Stimulated activated CD8-positive, alpha-beta memory T cell treated with anti-CD3 and anti-CD28 coated beads, Interleukin-7, amount 100 ng/mL, for 24 hours (primary cell): ENCODE results near the gene GRIK4.

ENCODE experiments used
- DNase-seq: peaks from one replicate; pipeline ENCODE4 v3.0.0-alpha.2; 2020; ENCODE audit warnings: low read depth

GRIK4 gene

DNA sequence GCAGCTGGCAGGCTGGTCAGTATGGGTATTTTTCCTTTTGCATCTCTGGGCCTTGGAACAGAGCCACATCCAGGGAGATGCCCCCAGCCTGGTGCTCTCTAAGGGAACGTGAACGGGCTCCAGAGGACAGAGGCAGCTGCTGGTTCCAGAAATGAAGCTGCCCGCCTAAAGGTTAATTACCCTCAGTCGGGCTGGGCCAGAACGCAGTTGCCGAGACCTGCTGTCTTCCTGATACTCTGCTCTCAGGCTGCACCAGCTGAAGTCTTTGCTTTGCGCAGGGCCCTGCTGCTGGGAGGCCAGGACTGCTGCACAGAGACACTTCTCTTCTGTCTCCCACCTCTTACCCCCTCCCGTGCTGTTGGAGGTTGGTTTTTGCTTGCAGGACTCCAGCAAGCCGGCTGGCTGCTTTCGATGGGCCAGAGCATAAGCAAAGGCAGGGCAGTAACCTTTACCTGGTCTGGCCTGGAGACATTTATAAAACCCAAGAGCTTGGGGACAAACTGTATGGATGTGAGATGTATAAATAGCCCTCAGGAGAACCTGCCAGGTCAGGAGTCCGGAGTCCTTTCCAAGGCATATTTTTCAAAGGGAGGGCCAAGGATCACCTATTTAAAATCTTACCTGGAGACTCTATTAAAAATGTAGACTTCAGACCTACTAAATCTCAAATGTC lies 197.1 kb downstream of the GRIK4 start:
- DNase-seq = no peak

DNA sequence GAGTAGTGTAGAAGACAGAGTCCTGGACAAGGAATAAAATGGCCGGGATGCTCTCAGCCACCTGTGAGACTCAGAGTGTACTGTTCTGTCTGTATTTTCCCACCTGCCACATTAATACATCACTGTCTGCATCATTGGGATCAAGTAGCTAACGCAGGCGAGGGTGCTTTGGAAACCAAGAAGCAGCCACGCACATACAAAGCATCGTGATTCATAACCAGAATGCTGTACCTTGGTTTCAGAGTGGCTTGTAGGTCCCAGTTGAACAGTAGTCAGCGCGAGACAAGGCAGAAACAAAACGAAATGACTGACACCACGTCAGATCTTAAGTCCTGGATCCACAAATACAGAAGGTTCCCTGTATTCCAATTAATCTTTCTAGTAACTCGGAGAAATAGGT lies 198.3 kb downstream of the GRIK4 start:
- no peak for DNase-seq

DNA sequence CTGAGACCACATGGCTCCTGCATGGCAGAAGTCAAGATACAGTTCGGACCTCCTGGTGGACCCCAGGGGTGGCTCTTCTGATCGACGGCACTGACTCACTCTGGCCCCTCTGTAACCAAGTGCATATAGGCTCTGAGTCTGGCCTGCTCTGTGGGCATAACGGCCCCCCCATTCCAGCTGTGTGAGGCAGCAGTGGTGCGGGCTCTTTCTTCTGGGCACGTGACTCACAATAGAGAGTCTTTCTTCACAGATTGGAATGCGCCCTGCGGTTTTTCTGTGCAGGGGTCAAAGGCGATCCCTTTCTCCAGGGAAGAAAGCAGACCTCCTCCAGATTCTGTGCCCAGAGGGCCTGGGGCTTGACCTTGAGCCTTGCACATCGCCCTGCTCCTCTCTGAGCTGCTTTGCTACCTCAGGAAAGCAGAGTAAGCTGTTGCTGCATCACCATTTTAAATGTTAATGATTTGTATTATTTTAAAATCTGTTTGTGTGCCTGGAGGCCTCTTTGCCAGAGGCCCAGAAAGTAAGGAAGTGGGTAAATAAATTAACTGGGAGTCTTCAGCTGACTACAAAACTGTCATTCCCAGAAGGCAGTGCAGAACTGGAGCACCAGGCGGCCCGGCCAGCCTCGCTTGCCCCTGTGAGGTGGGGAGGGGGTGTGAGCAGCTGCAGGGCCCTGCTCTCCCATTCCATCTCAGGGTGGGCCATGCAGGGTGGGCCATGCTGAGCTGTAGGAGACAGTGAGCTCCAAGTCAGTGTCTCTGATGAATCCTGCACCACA lies 199.0 kb downstream of the GRIK4 start:
- no peak for DNase-seq

DNA sequence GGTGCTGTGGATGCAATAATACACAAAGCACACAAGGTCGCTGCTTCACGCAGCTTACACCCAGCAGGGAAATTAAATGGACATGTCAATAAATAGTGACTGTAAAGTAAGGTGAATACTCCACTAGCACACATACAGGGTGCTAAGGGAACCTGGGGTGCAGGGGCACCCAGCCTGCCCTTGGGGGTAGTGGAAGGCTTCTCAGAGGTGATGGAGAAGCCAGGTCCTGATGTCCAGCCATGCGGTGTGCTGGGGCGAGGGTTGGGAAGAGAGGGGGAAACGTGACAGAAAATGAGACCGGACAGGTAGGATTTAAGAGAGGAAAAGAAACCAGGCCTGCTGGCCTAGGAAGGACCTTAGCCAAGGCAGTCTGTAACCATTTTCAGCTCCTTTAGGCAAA lies 200.5 kb downstream of the GRIK4 start:
- DNase-seq = no peak

DNA sequence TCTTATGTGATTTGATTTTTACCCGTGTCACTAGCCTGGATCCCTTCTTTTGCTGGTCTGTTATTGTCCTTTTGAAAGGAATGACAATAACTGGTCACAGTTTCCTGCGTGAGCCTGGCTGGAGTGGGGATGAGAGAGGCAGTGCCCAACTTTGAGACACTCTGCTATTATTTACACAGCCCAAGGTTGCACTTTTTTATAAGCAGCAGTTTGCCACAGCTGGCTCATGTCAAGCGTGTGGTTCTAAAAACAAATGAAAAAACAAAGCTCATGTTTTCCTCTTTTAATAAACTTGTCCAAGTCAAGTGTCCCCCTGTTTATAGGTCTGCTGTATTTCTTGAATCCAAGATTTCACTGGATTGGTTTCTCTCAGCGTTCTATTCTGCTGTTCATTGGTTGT lies 201.3 kb downstream of the GRIK4 start:
- no peak for DNase-seq

DNA sequence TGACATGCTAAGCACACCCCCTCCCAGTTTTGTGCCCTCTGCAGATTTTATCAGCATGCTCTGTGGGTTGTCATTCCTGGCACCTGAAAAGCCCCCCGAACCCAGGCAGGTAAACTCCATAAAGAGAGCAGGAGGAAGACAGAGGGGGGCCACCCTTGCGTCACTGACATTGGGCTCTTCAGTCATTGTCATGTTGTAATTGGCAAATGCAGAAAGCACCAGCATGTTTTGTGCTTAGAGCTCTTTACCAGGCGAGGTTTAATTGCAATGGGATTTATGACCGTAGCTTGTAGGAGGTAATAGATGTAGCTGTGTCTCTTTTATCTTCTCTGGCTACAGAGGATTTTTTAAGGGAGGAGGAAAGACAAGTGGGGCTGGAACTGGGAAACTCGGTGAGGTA lies 201.7 kb downstream of the GRIK4 start:
- no peak for DNase-seq

DNA sequence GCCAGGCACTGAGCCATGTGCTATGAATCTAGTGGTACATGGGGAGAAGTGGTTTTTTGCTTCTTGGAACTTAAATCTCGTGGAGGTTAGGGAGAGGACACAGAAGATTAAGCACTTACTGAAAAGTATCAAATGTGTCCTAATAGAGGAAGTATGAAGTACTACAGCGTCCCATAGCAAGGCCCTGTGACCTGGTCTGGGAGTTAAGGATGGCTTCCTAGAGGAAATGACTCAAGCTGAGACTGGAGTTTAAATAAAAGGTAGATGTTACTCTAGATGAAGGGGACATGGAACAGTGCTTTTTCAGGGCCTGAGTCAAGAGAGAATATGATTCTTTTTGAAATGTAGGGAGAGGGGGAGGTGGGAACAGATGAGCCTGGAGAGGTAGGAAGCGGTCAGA lies 202.9 kb downstream of the GRIK4 start:
- no peak for DNase-seq

DNA sequence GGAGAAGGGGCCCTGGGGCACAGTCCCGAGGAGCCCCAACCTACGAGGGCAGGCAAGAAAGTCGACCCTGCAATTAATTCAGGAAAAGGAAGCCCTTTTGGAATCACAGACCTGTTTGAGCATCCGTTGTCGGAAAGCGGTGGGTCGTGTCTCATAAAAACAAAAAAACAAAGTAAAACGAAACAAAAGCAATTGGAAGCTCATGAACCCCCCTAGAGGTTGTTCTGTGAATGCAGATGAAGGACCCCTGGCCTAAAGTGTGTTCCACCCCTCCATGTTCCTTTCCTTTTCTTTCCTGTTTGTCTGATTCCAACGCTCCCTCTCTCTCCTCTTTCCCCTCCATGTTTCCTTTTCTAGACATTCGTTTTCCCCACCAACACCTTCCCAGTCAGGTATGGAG lies 203.7 kb downstream of the GRIK4 start:
- no peak for DNase-seq

DNA sequence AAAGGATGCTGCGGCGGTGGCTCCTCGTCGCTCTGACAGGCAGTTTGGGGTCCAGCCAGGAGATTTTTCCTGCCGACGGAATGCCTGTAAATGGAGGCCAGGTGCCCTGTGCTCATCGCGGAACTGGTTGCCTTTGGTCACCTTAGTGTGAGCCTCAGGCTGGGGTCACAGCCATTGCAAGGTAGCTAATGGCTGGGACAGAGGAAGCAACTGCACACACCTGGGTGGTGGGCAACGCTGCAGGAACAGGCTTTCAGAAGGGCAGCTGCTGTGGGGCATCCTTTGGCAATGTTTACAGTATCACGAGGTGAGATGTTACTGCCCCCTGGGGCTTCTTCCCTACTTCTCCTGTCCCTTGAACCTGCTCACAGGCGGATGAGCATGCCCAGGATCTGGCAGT lies 205.5 kb downstream of the GRIK4 start:
- no peak for DNase-seq

DNA sequence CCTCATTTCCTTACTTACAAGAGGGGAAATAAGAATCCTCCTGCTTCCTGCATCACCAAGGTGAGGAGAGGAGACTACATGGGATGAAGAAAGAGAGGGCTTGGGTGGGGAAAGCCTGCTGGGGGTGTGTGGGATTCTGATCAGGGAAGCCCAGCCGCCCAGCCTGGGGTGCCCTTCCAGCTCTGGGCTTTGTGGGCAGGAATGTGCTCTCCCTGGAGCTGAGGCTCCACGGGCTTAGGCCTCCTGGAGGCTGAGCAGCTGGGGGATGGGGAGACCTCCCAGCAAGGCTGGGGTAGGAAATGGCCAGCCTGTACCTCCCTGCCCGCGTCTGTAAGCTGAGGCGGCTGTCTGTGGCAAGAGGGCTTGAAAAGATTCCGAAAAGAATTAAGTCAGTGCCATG lies 206.1 kb downstream of the GRIK4 start:
- no peak for DNase-seq

DNA sequence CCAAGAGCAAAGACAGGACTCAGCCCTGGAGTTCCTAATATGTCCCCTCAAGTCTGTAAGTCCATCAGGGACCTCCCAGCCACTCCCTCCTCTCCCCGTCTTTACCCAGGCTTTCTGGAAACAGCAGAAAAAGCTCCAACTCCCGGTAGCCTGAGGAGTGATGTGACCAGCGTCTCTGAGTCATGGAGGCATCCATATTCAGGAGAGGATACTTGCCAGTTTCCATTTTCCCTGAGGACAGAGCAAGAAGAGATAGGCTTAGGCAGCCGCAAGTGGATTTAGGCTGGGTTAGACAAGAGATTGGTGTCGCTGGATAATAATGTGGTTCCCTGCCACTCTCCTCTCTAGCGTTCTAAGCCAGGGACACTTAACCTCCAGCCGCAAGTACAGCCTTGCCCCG lies 206.6 kb downstream of the GRIK4 start:
- DNase-seq = no peak

DNA sequence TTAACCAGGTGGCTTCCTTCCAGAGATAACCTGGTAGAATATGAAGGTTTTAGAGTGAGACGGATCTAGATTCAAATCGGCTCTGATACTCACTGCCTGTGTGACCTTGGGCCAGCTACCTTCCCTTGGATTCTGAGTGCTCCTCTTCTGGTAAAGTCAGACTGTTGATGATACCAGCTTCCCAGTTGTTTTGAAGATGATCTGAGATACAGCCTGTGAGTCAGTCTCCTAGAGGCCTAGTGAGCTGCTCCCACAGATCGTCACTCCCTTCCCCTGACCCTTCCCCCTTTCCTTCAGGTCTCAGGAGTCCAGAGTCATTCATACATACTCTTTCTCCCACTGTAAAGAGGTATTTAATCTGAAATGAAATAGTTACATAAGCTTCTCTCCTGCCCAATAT lies 207.8 kb downstream of the GRIK4 start:
- DNase-seq = no peak

DNA sequence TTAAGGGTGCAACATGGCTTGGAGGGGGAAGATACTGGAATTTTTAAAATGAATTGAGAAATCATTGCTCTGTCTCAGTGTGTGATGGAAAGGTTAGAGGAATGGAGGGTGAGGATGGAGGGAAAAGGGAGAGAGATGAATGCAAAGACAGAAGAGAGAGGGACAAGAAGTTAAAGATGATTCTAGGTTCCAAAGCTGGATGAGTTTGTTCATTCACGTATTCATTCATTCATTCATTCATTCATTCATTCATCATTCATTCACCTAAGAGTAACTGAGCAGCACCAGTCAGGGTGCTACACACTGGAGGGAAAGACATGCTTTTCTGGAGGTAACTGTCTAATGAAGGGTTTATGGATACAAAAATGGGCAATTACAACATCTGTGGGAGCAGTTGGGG lies 209.2 kb downstream of the GRIK4 start:
- no peak for DNase-seq

DNA sequence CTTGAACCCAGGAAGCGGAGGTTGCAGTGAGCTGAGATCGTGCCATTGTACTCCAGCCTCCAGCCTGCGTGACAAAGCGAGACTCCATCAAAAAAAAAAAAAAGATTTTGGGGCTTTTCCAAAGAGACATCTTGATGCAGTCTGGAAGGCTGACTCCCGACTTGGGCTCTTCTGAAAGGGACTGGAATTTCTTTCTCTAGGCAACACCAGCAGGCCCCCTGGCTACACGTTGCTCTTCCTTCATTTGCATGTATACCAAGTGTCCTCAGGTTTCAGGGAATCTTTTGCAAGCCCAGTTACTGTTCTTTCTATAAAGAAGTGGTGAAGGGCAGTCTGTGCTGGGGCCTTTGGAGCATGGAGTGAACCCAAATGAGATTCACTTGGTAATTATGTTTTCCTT lies 211.0 kb downstream of the GRIK4 start:
- no peak for DNase-seq

DNA sequence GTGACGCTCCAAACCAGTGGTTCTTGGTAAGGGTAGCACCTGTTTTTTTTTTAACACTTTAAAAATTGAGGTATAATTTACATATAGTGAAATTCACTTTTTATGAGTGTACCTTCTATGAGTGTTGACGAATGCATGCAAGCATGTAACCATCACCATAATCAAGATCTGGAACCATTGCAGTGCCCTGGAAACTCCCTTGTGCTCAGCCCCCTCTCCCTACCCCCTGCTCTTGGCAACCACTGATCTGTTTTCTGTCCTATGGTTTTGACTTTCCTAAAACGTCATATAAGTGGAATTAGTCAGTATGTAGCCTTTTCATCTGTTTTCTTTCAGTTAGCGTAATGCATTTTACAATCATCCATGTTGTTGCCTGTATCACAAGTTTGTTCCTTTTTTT lies 212.2 kb downstream of the GRIK4 start:
- DNase-seq = no peak

DNA sequence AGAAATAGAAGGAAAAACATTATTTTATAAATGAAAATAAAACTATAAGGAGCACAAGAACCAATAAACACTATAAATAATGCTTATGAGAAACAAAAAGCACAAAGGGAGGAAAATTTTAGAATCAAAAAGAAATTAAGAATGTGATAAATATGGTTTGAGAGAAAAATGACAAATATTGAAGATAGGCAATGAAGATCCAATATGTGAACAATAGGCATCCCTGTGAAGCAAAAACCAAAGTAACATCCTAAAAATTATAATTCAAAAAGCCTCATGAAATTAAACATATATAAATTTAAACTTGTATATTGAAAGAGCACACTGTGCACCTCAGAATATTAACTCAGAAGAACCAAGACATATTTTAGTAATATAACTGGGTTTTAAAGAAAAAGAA lies 216.2 kb downstream of the GRIK4 start:
- DNase-seq = no peak

DNA sequence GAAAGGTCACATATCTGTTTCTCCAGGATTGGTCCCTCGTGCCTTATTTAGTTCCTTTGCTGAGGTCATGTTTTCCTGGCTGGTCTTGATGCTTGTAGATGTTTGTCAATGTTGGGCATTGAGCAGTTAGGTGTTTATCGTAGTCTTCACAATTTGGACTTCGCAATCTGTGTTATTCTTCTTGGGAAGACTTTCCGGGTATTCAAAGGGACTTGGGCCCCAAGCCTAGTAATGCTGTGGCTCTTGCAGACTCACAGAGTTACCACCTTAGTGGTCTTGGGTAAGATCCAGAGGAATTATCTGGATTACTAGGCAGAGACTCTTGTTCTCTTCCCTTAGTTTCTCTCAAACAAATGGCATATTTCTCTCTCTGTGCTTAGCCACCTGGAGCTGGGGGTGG lies 223.5 kb downstream of the GRIK4 start:
- no peak for DNase-seq

DNA sequence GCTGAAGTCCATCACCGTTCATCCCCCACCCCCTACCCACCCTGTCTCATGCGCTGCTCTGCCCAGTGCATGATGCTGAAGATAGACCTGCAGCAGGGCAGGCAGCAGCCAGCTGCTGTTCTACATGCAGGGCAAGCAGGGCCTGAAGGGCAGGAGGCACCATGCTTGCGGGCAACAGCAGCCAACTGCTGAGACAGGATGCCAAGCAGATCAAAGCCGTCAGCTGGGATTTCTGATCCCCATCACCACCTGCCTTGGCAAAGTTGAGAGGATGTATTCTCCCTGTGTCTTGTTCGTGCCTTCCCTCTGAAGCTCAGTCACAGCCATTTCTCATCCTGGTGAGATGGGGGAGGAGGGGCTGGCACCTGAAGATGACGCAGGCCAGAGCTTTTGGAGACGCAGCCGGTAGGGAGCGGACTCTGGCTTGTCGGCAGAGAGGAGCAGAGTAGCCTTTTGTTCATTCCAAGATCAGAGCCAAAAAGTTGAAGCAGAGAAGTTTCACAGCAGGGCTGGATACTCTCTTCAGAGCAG lies 227.0 kb downstream of the GRIK4 start:
- DNase-seq = no peak

DNA sequence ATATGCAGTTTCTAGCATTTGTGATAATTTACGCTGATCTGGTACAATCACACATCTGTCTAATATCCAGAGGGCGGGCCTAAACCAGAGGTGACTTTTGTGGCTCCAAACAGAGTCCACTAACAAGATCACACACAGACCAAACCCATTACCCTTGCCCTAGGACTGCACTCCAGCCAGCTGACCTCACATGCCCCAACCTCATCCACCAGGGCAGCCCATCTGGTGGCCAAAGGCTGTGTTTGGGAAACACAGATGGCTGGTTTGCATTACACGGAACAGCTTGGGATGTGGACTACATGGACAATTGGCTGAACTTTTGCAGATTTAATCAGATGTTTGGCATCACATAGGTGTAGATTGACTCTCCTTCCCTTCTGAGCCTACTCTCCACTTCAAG lies 228.2 kb downstream of the GRIK4 start:
- no peak for DNase-seq

DNA sequence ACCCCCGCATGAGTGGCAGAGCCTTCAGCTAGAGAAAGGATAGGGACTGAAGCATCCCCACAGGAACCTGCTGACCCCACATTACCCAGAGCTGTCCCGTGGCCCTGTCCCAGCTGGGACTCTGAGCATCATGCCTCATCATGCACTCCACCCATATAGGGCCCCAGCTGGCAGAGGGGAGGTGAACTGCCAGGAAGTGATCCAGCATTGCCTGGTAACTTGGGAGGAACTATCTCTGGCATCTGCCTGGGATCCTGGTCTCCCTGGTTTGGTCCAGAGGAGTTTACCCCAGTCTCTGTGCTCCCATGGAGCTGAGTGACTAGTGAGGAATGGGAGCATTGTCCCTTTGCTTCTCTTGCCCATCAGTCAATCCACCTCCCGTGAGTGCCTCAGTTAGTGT lies 228.8 kb downstream of the GRIK4 start:
- no peak for DNase-seq

DNA sequence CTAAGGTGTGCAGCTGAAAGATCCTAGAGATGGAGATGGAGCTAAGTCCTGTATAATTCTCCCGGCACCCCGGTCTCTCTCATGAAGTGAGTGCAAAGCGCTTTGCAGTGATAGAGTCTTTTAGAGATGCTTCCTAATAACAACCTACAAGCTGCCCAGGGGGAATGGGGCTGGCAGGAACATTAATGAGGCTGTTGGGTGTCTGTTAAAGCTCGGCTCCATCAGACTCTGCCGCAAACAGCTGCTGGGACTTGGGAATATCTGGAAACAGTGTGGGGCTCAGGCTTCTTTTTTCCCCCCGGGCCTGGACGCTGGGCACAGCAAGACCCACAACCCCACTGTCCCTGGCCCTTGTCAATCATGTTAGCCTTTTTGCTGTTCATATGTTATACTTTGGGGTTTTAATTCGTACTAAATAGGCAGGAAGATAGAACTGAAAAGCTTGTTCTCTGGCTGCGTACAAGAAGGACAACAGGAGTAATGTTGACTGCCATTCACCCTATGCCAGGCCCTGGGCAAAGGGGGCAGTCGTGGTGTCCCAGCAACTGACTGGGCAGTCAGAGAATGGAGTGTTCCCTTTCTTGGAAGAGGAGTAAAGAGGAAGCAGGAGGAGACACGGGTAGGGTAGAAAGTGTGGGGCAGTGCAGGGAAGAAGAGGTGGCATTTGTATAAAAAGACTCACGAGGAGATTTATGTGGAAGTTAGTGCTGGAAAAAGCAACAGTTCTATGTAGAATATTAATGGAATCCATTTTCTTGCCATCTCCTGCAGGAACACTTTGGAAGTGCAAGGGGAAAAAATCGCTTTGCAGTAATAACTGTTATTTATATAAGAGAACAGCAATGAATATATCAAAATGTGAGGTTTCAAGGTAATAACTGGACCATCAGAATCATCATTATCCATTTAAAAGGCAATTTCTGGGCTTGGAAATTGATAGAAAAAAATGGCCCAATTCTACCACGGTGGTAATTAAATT lies 232.8 kb downstream of the GRIK4 start:
- no peak for DNase-seq

DNA sequence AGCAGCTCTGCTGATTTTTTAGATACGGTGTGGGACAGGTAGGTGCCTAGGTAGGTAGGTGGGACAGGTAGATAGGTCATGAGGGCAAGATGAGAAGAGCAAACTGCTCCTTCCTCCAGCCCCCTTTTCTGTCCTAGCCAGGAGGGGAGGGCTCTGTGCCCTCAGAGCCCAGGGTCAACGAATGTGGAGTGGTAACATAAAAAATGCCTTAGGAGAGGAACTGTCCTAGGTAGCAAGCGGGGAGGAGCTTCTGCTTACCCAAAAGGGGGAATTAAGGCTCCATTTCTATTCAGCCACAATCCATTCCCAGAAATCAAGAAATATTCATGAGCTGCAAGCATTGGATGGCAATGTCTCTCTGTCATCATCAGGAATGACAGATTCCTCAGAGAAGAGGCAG lies 234.8 kb downstream of the GRIK4 start:
- no peak for DNase-seq
